Measurements from ENCODE around the gene ADH1C. TPM values are rescaled to one million over a fixed set of nuclear protein-coding genes. Genes with fewer than 3 reads are reported as not detected.

The ADH1C gene
- total RNA-seq, 1 donor from 2014 or later, result 21.8 TPM

DNA sequence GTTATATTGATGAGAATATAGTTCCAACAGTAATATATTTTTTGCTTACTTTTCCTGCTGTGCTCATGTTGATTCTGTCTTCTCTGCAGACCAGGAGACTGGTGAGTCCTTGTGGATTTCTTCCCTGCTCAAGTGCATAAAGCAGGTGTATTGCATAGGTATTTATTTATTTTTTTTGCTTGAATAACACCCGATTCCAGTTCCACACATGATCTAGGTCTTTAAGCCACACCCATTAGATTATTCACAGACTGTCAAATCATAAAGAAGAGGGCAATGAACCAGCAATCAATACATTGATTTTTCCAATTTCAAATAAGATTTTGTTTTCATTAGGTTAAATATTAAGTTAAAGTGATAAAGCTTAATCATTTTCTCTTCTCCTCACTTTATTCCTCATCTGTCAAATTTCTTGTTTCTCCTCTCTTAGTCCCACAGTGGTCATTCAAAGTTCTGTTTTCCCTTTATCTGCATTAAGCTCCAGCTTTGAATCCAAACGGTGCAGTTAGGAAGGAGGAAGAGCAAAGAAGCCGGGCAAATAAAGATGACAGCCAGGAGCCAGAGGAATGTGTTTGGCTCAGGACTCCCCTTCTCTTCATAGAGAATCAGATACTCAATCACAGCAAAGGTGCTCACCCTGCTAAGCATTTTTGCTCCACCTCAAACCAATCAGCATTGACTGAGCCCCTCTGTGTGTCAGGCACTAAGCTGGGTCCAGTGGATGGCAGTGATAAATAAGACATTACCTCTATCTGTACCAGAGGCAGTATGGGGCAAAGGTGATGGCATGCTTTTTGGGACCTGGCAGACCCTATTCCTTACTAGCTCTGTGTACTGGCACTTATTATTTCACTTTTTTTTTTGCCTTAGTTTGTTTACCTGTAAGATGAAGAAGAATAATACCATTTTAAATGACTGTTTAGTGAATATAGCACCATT lies 61.4 kb downstream of the ADH1C start, which contains the start of gene ADH1A:
Gene ADH1A, minus strand, starts transcription at position 138 of the 939 bp plus-strand sequence. Its CDS starts 71 bp downstream, at position 67.
- Mint-ChIP-seq H3K4me3 (no peak within 1 kb of the TSS), H3K9me3 (peaks cover 9% of the 10 kb centered on the region), H3K27ac (no peak within 1 kb of the TSS), H3K27me3 (no peaks in the 10 kb centered on the region), H3K36me3 (no peaks in the 10 kb centered on the region), H3K4me1 (ENCODE audit: unreplicated experiment) (no peaks in the 10 kb centered on the region)
- TF ChIP-seq, protein P1, sequence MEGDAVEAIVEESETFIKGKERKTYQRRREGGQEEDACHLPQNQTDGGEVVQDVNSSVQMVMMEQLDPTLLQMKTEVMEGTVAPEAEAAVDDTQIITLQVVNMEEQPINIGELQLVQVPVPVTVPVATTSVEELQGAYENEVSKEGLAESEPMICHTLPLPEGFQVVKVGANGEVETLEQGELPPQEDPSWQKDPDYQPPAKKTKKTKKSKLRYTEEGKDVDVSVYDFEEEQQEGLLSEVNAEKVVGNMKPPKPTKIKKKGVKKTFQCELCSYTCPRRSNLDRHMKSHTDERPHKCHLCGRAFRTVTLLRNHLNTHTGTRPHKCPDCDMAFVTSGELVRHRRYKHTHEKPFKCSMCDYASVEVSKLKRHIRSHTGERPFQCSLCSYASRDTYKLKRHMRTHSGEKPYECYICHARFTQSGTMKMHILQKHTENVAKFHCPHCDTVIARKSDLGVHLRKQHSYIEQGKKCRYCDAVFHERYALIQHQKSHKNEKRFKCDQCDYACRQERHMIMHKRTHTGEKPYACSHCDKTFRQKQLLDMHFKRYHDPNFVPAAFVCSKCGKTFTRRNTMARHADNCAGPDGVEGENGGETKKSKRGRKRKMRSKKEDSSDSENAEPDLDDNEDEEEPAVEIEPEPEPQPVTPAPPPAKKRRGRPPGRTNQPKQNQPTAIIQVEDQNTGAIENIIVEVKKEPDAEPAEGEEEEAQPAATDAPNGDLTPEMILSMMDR (conservative IDR thresholded peaks at IDR 0.05), result no peak
- DNase-seq (ENCODE audit: extremely low spot score, unreplicated experiment), result no peak

Other genes with a start within 250 kb of the ADH1C start
- 3.7 and 17.7 TPM in 2 replicates for gene ADH4, start 208.4 kb downstream of the ADH1C start, total RNA-seq (ENCODE audit: low replicate concordance)
- gene ADH6, start 133.5 kb downstream of the ADH1C start, total RNA-seq (ENCODE audit: low replicate concordance), result 5.2 and 9.8 TPM in 2 replicates
- 6.4 and 22.1 TPM in 2 replicates for gene ADH1A, start 61.8 kb downstream of the ADH1C start, total RNA-seq (ENCODE audit: low replicate concordance)
- 2.2 and 6.1 TPM in 2 replicates for gene ADH1B, start 31.3 kb downstream of the ADH1C start, total RNA-seq (ENCODE audit: low replicate concordance)
- gene ADH7, start 82.6 kb upstream of the ADH1C start, total RNA-seq (ENCODE audit: low replicate concordance), result 0.17 and 0.83 TPM in 2 replicates
- gene C4orf17, start 158.3 kb upstream of the ADH1C start, total RNA-seq (ENCODE audit: low replicate concordance), result not detected in 2 replicates
- 7.4 and 10.1 TPM in 2 replicates for gene TRMT10A, start 211.3 kb upstream of the ADH1C start, total RNA-seq (ENCODE audit: low replicate concordance)
- gene MTTP, start 222.1 kb upstream of the ADH1C start, total RNA-seq (ENCODE audit: low replicate concordance), result 16.0 and 54.4 TPM in 2 replicates

Measured in type B pancreatic cell (in vitro differentiated cells).